ENCODE data around the gene CAMTA1.

GRCh38 chr1:7410156-7410555, 624.9 kb downstream of the CAMTA1 start:
- TF ChIP-seq CTCF (IDR thresholded peaks at IDR 0.05 in 2 of 3, conservative IDR thresholded peaks at IDR 0.05 in 1 of 3; ENCODE audit: borderline replicate concordance in 1 of 3, insufficient read depth in 1 of 3, low read depth in 2 of 3, low read length in 2 of 3) (no peak), FOSL1 (IDR thresholded peaks at IDR 0.05; ENCODE audit: low read depth) (no peak), REST (IDR thresholded peaks at IDR 0.05; ENCODE audit: low read depth) (no peak), RAD21 (IDR thresholded peaks at IDR 0.05; ENCODE audit: low read depth) (no peak), POLR2AphosphoS5 (IDR thresholded peaks at IDR 0.05; ENCODE audit: low read depth, low read length) (no peak), ZNF274 (IDR thresholded peaks at IDR 0.05; ENCODE audit: low read depth, low read length) (no peak), EGR1 (IDR thresholded peaks at IDR 0.05; ENCODE audit: low read depth) (no peak)

Data from HCT116 (cell line).